NCI-H526 treated with DMSO at 0.1 percent for 48 hours (cell line): ENCODE measurements around the gene TKT.
"Not testable (repeated sequence)": the region's sequence is repeated elsewhere in the genome, so short reads cannot be mapped to it uniquely, and the experiment has no call there.

Source experiments
- DNase-seq: peaks from one replicate; lab custom pipeline; 2025; lab: John Stamatoyannopoulos, UW

The TKT gene

GRCh38 chr3:53260286-53260785, 4.5 kb upstream of the TKT start:
- no peak for DNase-seq

- DNase-seq: no peak
Measured at GRCh38 chr3:53259427-53260259, 3.8 kb upstream of the TKT start.

- DNase-seq: no peak
Measured at GRCh38 chr3:53258600-53259426, 3.0 kb upstream of the TKT start.

- no peak for DNase-seq
Measured at GRCh38 chr3:53257465-53257864, 1.6 kb upstream of the TKT start.

GRCh38 chr3:53256704-53257055, 858 bp upstream of the TKT start:
- no peak for DNase-seq

GRCh38 chr3:53255423-53255774, 423 bp downstream of the TKT start:
- DNase-seq: peak; percentile 43

GRCh38 chr3:53254509-53255422, 1.1 kb downstream of the TKT start:
- DNase-seq: peak; percentile 16

- DNase-seq: no peak
Measured at GRCh38 chr3:53253707-53254508, 1.9 kb downstream of the TKT start.

- DNase-seq: not testable (repeated sequence)
Measured at GRCh38 chr3:53252947-53253322, 2.9 kb downstream of the TKT start.

- no peak for DNase-seq
Measured at GRCh38 chr3:53252096-53252946, 3.5 kb downstream of the TKT start.

- no peak for DNase-seq
Measured at GRCh38 chr3:53250881-53251605, 4.8 kb downstream of the TKT start.

GRCh38 chr3:53250453-53250852, 5.4 kb downstream of the TKT start:
- DNase-seq: no peak

GRCh38 chr3:53248161-53248560, 7.7 kb downstream of the TKT start:
- no peak for DNase-seq

GRCh38 chr3:53247619-53248018, 8.2 kb downstream of the TKT start:
- no peak for DNase-seq

- DNase-seq: no peak
Measured at GRCh38 chr3:53244271-53244670, 11.6 kb downstream of the TKT start.

- no peak for DNase-seq
Measured at GRCh38 chr3:53243785-53244184, 12.0 kb downstream of the TKT start.

GRCh38 chr3:53243165-53243564, 12.7 kb downstream of the TKT start:
- no peak for DNase-seq

GRCh38 chr3:53242642-53243041, 13.2 kb downstream of the TKT start:
- no peak for DNase-seq

GRCh38 chr3:53242155-53242554, 13.7 kb downstream of the TKT start:
- no peak for DNase-seq
